HFF-Myc (cell line): ENCODE measurements around the gene GBE1.

Experiments
- DNase-seq: peaks from one replicate; pipeline ENCODE4 v3.0.0-alpha.2; 2011; ENCODE audit warnings: low read depth; ENCODE audit errors: extremely low read depth
- H3K4me3 ChIP-seq: replicated peaks from 2 replicates; pipeline ENCODE4 v1.5.1; 2011; ENCODE audit warnings: low read depth, mild to moderate bottlenecking, control low read depth, low read length
- CTCF ChIP-seq: IDR thresholded peaks from 2 replicates; pipeline ENCODE4 v1.5.1; 2012; ENCODE audit warnings: mild to moderate bottlenecking, low read depth, low read length, control low read depth; ENCODE audit errors: missing control alignments

GBE1 gene

GRCh38 chr3:81580355-81580754, 181.1 kb downstream of the GBE1 start:
- no peak overlapping the region for H3K4me3 ChIP-seq
- DNase-seq = no peak
- TF ChIP-seq CTCF = no peak

GRCh38 chr3:81579744-81580143, 181.7 kb downstream of the GBE1 start:
- H3K4me3 ChIP-seq = no peak overlapping the region
- no peak for TF ChIP-seq CTCF
- no peak for DNase-seq

- H3K4me3 ChIP-seq = no peak overlapping the region
- DNase-seq = no peak
- TF ChIP-seq CTCF = no peak
Observed at GRCh38 chr3:81572201-81572756, 189.2 kb downstream of the GBE1 start.

- DNase-seq = no peak
- H3K4me3 ChIP-seq = no peak overlapping the region
- TF ChIP-seq CTCF = no peak
Observed at GRCh38 chr3:81568378-81568777, 193.1 kb downstream of the GBE1 start.

GRCh38 chr3:81565041-81565440, 196.4 kb downstream of the GBE1 start:
- H3K4me3 ChIP-seq = no peak overlapping the region
- TF ChIP-seq CTCF = no peak
- no peak for DNase-seq

- no peak for DNase-seq
- no peak for TF ChIP-seq CTCF
- H3K4me3 ChIP-seq = no peak overlapping the region
Observed at GRCh38 chr3:81558106-81558505, 203.3 kb downstream of the GBE1 start.

- H3K4me3 ChIP-seq = no peak overlapping the region
- TF ChIP-seq CTCF = no peak
- DNase-seq = no peak
Observed at GRCh38 chr3:81554801-81555200, 206.6 kb downstream of the GBE1 start.
